ENCODE measurements around the gene TLR6. TPM values are rescaled to one million over a fixed set of nuclear protein-coding genes. Genes with fewer than 3 reads are reported as not detected.

TLR6 gene
- total and polyA plus RNA-seq, 2 donors (not counting 1 experiment from before 2014, with no cell fraction given), result 10.0 to 60.6 TPM

DNA sequence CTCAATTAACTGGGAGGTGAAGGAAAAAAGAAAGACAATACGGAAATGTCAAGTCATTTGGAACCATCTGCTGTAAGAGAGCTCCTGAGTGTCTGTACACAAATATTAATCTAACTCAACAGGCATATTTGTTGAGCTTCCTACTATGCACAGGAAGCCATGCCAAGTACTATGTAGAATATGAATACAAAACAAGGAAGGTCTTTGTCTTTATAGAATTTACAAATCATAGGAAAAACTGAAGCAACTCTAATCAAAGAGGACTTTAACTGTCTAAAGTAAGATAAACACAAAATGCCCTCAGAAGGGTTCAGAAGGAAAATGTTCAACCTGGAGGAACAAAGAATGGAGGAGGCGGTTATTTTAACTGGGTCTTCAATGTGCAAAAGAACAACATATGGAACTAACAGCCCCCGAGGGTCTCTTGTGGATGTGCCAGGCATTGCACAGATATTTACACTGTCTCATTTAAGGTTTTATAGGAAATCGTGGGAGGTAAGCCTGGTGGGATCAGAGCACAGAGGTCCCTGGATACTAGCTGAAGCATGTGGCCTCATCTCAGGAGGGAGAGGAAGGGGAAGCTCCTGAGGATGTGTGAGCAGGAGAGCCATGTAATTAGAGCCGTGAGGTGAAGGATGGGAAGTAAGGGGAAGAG is 16.8 kb upstream of the TLR6 start:
- no peak for TF ChIP-seq EZH2 (IDR thresholded peaks at IDR 0.05; ENCODE audit: borderline replicate concordance, insufficient read depth, low read depth, low read length, poor library complexity, severe bottlenecking)
- TF ChIP-seq, protein P1, sequence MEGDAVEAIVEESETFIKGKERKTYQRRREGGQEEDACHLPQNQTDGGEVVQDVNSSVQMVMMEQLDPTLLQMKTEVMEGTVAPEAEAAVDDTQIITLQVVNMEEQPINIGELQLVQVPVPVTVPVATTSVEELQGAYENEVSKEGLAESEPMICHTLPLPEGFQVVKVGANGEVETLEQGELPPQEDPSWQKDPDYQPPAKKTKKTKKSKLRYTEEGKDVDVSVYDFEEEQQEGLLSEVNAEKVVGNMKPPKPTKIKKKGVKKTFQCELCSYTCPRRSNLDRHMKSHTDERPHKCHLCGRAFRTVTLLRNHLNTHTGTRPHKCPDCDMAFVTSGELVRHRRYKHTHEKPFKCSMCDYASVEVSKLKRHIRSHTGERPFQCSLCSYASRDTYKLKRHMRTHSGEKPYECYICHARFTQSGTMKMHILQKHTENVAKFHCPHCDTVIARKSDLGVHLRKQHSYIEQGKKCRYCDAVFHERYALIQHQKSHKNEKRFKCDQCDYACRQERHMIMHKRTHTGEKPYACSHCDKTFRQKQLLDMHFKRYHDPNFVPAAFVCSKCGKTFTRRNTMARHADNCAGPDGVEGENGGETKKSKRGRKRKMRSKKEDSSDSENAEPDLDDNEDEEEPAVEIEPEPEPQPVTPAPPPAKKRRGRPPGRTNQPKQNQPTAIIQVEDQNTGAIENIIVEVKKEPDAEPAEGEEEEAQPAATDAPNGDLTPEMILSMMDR (IDR thresholded peaks at IDR 0.05), result no peak
- Histone ChIP-seq H4K20me1 (ENCODE audit: control insufficient read depth, insufficient read depth, low read length, poor library complexity, severe bottlenecking) (no peaks in the 10 kb centered on the region), H3K9ac (ENCODE audit: low read length) (no peak overlapping the region), H3K27ac (ENCODE audit: low read length in 2 of 2) (no peak overlapping the region), H3K4me3 (ENCODE audit: control extremely low read depth in 1 of 5, extremely low read depth in 1 of 5, insufficient read depth in 1 of 5, low read depth in 2 of 5, low read length in 4 of 5) (no peak overlapping the region), H3K4me2 (replicated peaks; ENCODE audit: low read depth, low read length, poor library complexity, severe bottlenecking) (no peak overlapping the region), H3K79me2 (ENCODE audit: control insufficient read depth, insufficient read depth, low read length) (no peaks in the 10 kb centered on the region), H3K9me3 (ENCODE audit: control extremely low read depth in 1 of 3, control insufficient read depth in 2 of 3, insufficient read depth in 1 of 3, low read length in 2 of 3) (no peaks in the 10 kb centered on the region), H3K27me3 (replicated peaks in 1 of 4; ENCODE audit: control extremely low read depth in 1 of 4, control insufficient read depth in 3 of 4, insufficient read depth in 4 of 4, low read length in 3 of 4) (no peaks in the 10 kb centered on the region), H2AFZ (ENCODE audit: insufficient read depth, low read depth, low read length, poor library complexity, severe bottlenecking) (no peak overlapping the region), H3K36me3 (replicated peaks in 1 of 2; ENCODE audit: control extremely low read depth in 1 of 2, control insufficient read depth in 1 of 2, extremely low read depth in 1 of 2, insufficient read depth in 2 of 2, low read length in 1 of 2) (no peaks in the 10 kb centered on the region), H3K4me1 (ENCODE audit: control insufficient read depth in 2 of 2, insufficient read depth in 2 of 2, low read length in 2 of 2) (peaks cover 0 to under 1% of the 10 kb centered on the region in 2 donors)
- ChIA-PET CTCF (interaction anchor here (0.5 to 4.0 kb wide), 7 partner anchors 10 to 114 kb away, joined by 3 to 27 read pairs (median 5); partner anchors contain the start of genes TLR10 and TLR6), POLR2A (no interaction called here)
- Mint-ChIP-seq H3K9me3 (ENCODE audit: insufficient read depth) (no peaks in the 10 kb centered on the region), H3K4me3 (no peak overlapping the region), H3K4me1 (peaks cover 2% of the 10 kb centered on the region), H3K27ac (no peak overlapping the region), H3K27me3 (no peaks in the 10 kb centered on the region)
- no peak for DNase-seq
- intact Hi-C loops (cut with micrococcal nuclease), result no loop called here
- WGBS (ENCODE audit: insufficient coverage), result 75% methylated on average over 4 of the region's 5 CpGs
- ATAC-seq (ENCODE audit: low read depth), result no peak

DNA sequence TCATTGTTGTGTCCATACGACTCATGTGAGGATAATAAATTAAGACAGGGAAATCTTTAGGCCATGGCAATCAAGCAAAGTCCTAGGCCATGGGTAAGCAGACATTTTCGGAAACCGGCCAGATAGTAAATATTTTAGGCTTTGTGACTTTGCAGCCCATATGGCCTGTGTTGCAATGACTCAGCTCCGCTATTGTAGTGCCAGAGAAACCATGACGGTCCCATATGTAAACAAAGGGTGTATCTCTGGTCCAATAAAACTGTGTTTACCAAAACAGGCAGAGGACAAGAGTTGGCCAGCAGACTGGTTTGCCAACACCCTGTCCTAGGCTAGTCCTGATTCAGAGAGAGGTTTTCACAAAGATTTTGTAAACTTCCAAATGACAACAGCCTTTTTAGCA is 16.0 kb upstream of the TLR6 start:
- Mint-ChIP-seq H3K4me1 (peaks cover 7% of the 10 kb centered on the region), H3K4me3 (no peak overlapping the region), H3K27ac (no peak overlapping the region), H3K9me3 (ENCODE audit: insufficient read depth) (no peaks in the 10 kb centered on the region), H3K27me3 (no peaks in the 10 kb centered on the region)
- ChIA-PET POLR2A (no interaction called here), CTCF (interaction anchor here (1.7 to 4.0 kb wide), 4 partner anchors 12 to 113 kb away, joined by 4 to 27 read pairs (median 14); partner anchors contain the start of genes TLR10 and TLR6)
- TF ChIP-seq, protein P1 (IDR thresholded peaks at IDR 0.05), result no peak
- TF ChIP-seq EZH2 (IDR thresholded peaks at IDR 0.05; ENCODE audit: borderline replicate concordance, insufficient read depth, low read depth, low read length, poor library complexity, severe bottlenecking), result no peak
- Histone ChIP-seq H3K4me2 (replicated peaks; ENCODE audit: low read depth, low read length, poor library complexity, severe bottlenecking) (no peak overlapping the region), H3K27me3 (replicated peaks in 1 of 4; ENCODE audit: control extremely low read depth in 1 of 4, control insufficient read depth in 3 of 4, insufficient read depth in 4 of 4, low read length in 3 of 4) (no peaks in the 10 kb centered on the region), H2AFZ (ENCODE audit: insufficient read depth, low read depth, low read length, poor library complexity, severe bottlenecking) (no peak overlapping the region), H3K9me3 (ENCODE audit: control extremely low read depth in 1 of 3, control insufficient read depth in 2 of 3, insufficient read depth in 1 of 3, low read length in 2 of 3) (no peaks in the 10 kb centered on the region), H3K79me2 (ENCODE audit: control insufficient read depth, insufficient read depth, low read length) (no peaks in the 10 kb centered on the region), H3K27ac (ENCODE audit: low read length in 2 of 2) (no peak overlapping the region), H4K20me1 (ENCODE audit: control insufficient read depth, insufficient read depth, low read length, poor library complexity, severe bottlenecking) (no peaks in the 10 kb centered on the region), H3K4me1 (ENCODE audit: control insufficient read depth in 2 of 2, insufficient read depth in 2 of 2, low read length in 2 of 2) (peaks cover 4 to 7% of the 10 kb centered on the region in 2 donors), H3K9ac (ENCODE audit: low read length) (no peak overlapping the region), H3K4me3 (ENCODE audit: control extremely low read depth in 1 of 5, extremely low read depth in 1 of 5, insufficient read depth in 1 of 5, low read depth in 2 of 5, low read length in 4 of 5) (no peak overlapping the region), H3K36me3 (replicated peaks in 1 of 2; ENCODE audit: control extremely low read depth in 1 of 2, control insufficient read depth in 1 of 2, extremely low read depth in 1 of 2, insufficient read depth in 2 of 2, low read length in 1 of 2) (no peaks in the 10 kb centered on the region)
- intact Hi-C loops (cut with micrococcal nuclease), result no loop called here
- no peak for ATAC-seq (ENCODE audit: low read depth)
- no peak for DNase-seq
- 97% methylated on average over 3 of the region's 5 CpGs for WGBS (ENCODE audit: insufficient coverage)
